CD4-positive, alpha-beta T cell treated with Interferon gamma for 1 hour (primary cell): Measurements from ENCODE around the gene DIP2B.

Experiments used
- DNase-seq: peaks from one replicate; pipeline ENCODE4 v3.0.0-alpha.2; 2020

DIP2B gene

GRCh38 chr12:50581226-50582184, 76.7 kb downstream of the DIP2B start:
- no peak for DNase-seq

GRCh38 chr12:50584135-50584534, 79.3 kb downstream of the DIP2B start:
- no peak for DNase-seq

- no peak for DNase-seq
Observed at GRCh38 chr12:50589650-50590435, 85.1 kb downstream of the DIP2B start.

- DNase-seq = no peak
Observed at GRCh38 chr12:50590869-50591268, 86.1 kb downstream of the DIP2B start.

- DNase-seq = no peak
Observed at GRCh38 chr12:50595667-50596066, 90.9 kb downstream of the DIP2B start.

- DNase-seq = peak; percentile 7
Observed at GRCh38 chr12:50597200-50598195, 92.7 kb downstream of the DIP2B start.

- DNase-seq = no peak
Observed at GRCh38 chr12:50598321-50598862, 93.6 kb downstream of the DIP2B start.

- DNase-seq = no peak
Observed at GRCh38 chr12:50599366-50600095, 94.7 kb downstream of the DIP2B start.

GRCh38 chr12:50600364-50600763, 95.6 kb downstream of the DIP2B start:
- no peak for DNase-seq

- DNase-seq = no peak
Observed at GRCh38 chr12:50603817-50604639, 99.2 kb downstream of the DIP2B start.

GRCh38 chr12:50604640-50604920, 99.8 kb downstream of the DIP2B start:
- DNase-seq = no peak

GRCh38 chr12:50606675-50607375, 102.0 kb downstream of the DIP2B start:
- no peak for DNase-seq

GRCh38 chr12:50609292-50609874, 104.6 kb downstream of the DIP2B start:
- DNase-seq = no peak

GRCh38 chr12:50610171-50610570, 105.4 kb downstream of the DIP2B start:
- no peak for DNase-seq

- no peak for DNase-seq
Observed at GRCh38 chr12:50611021-50611744, 106.4 kb downstream of the DIP2B start.

GRCh38 chr12:50612882-50613281, 108.1 kb downstream of the DIP2B start:
- no peak for DNase-seq

GRCh38 chr12:50613463-50613862, 108.7 kb downstream of the DIP2B start:
- no peak for DNase-seq

- DNase-seq = no peak
Observed at GRCh38 chr12:50614167-50614759, 109.5 kb downstream of the DIP2B start.
